Stimulated activated CD8-positive, alpha-beta memory T cell treated with anti-CD3 and anti-CD28 coated beads, Interleukin-15, amount 100 ng/mL, for 4 hours (primary cell): ENCODE data around the gene OR51B5.
"Not testable (repeated sequence)": the region's sequence is repeated elsewhere in the genome, so short reads cannot be mapped to it uniquely, and the experiment has no call there.

Source experiments
- DNase-seq, 2 donors: peaks; one replicate each; pipeline ENCODE4 v3.0.0-alpha.2; 2020; ENCODE audit warnings: low read depth in 2 of 2

OR51B5 gene

DNA sequence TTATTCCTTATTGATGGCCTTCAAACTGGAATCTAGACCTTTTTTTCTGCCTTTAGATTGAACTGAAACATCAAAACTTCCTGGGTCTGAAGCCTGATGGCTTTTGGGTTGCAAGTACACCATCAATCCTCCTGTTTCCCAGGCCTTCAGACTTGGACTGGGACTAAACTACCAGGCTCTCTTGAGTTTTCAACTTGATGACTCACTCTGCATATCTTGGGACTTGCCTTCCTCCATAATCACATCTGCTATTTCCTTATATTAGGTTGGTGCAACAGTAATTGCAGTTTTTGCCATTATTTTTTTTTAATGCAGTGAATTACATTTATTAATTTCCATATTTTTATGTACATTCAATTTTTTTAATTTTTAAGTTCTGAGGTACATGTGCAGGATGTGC, 7.0 kb downstream of the OR51B5 start:
- DNase-seq, result no peak

DNA sequence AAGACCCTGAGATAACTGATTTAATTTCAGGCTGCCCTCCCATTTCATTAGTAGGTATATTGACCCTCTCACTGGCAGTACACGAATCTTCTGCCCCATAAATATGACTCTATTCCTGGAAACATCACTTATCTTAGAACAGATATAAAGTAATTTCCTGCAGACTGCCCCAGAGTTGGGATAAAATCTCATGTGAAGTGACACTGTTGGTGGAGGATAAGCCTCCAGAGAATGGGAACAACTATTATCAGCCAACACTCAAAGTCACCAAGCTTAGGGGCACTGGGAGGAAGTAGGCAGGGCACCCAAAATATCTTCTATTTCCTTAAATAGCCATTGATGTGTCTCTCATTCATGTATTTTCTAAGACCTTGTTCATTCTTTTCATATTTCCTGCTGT, 8.2 kb downstream of the OR51B5 start:
- no peak for DNase-seq

DNA sequence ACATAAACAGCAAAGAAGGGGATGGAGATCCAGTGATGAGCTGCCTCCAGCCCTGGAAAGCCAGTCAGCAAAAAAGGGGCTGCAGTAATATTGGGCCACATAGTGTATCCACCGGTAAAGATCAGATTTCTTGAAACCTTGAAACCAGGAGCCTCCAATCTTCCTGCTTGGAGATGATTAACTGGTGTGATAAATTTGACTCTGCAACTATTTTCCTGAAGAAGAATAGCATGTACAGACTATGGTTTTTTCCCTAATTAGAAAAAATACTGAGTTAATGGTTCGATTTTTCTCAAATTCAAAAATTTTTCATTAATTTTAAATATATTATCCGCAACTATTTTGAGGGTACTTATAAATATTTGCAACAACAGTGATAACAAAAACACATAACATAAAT, 19.1 kb downstream of the OR51B5 start, which contains the start of gene OR51B2:
Gene OR51B2 (minus strand): TSS at position 101 of the 400 bp plus-strand sequence. CDS start 0 bp downstream, at position 101.
- no peak for DNase-seq

DNA sequence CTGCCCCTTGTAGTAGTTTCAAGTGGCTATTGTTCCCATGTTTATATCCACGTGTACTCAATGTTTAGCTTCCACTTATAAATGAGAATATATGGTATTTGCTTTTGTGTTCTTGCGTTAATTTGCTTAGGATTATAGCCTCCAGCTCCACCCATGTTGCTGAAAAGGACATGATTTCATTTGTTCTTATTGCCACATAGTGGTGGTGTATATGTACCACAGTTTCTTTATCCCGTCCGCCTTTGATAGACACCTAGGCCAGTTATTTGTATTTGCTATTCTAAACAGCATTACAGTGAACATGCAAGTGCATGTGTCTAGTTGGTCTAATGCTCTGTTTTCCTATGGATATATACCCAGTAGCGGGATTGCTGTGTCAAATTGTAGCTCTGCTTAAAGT, 26.0 kb downstream of the OR51B5 start:
- no peak for DNase-seq

DNA sequence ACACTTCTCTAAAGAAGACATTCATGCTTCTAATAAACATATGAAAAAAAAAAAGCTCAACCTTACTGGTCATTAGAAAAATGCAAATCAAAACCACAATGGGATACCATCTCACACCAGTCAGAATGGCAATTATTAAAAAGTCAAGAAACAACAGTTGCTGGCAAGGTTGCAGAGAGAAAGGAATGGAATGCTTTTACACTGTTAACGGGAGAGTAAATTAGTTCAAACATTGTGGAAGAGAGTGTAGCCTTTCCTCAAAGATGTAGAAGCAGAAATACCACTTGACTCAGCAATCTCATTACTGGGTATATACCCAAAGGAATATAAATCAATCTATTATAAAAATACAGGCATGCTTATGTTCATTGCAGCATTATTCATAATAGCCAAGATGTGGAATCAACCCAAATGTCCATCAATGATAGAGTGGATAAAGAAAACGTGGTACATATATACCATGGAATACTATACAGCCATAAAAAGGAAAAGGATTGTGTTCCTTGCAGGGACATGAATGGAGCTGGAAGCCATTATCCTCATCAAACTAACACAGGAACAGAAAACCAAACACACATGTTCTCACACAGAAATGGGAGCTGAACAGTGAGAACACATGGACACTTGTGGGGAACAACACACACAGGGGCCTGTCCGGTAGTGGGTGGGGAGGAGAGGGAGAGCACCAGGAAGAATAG, 29.8 kb downstream of the OR51B5 start:
- DNase-seq, result not testable (repeated sequence)

DNA sequence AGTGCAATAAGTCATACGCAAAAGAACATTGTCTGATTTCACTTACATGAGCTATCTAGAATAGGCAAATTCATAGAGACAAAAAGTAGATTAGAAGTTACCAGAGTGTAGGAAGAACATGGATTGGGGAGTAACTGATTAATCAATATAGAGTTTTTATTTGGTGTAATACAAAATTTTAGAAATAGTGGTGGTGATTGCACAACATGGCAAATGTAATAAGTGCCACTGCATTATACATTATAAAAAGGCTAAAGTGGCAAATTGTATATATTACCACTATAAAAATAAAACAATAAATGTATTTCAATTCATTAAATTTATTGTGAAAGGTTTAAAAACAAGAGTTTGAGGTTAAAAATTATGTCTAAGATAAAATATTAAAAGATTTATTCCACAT, 32.9 kb downstream of the OR51B5 start:
- no peak for DNase-seq

DNA sequence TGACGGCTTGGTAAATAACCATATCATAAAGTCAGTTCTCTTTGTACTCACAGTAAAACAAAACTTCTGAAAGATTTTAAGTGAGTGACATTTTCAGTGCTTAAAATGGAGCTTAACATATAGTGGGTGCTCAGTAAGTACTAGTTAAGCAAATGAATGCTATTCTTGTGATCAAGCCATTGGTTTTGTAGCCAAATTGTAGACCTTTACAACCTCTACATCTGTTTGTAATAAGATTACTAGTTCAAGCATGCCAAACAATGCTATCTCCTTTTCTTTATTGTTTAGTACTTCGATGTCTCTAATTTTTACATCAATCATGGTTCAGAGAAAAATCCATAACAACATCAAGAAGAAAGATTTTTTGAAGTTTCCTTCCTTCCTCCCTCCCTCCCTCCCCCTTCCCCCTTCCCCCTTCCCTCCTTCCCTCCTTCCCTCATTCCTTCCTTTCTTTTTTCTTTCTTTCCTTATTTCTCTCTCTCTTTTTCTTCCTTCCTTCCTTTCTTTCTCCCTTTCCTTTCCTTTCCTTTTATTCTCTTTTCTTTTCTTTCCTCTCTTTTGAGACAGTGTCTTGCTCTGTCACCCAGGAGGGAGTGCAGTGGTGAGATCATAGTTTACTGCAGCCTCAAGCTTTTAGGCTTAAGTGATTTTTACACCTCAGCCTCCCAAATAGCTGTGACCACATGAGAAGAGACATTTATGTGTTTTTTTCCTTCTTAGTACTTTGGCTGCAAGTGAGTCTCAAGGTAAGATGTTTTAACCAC, 35.9 kb downstream of the OR51B5 start:
- DNase-seq, result no peak

DNA sequence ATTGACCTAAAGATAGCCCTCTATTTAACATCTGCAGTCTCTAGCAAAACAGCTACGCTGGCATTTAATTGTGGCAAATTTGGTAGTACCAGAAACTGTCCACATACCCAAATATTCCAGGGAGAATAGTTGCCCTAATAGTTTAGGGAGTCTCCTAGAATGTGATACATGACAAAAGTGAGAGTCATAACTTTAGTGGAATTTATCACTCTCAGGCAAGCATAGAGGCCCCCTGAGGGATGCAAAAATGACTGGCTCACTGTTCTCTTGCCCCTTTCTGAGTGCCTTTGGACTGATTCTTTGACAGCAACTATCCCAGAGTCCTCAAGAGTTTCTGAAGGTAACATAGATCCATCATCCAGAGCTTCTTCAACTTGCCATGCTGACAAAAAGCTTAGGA, 39.3 kb downstream of the OR51B5 start:
- DNase-seq, result no peak

DNA sequence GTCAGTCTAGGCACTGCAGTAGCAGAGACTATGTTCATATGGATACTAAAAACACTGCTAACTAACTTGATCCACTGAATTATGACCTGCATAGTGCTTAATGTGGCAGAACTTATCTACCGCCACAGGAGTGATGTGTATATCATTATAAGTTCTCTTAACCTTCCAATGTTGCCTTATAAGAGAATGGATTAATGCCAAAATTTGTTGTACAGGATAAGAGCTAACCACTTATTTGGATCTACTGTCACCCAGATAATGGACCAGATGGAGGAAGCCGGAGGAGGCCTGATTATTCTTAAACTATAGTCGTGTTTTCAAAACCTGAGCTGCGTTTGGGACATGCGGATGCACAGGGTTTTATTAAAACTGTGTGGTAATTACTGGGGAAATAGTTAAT, 39.7 kb downstream of the OR51B5 start:
- DNase-seq, result no peak

DNA sequence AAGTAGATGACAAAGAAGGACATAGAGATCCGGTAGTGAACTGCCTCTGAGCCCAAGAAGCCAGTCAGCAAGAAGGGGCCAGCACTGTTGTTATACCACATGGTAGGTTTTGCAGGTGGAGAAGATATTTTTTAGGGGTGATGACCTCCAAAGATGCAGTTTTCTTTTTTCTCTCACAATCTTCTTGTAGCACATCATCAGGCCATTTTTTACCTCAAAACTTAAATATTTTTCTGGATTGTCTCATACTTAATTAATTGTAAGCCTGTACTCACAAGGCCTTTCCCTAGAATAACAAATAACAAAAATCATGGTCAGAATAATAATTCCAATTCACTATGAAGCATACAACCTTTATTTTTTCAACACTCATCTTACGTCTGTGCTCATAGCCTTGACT, 41.5 kb downstream of the OR51B5 start, which contains the start of gene OR51B4:
Gene OR51B4 (minus strand): TSS at position 101 of the 400 bp plus-strand sequence. CDS start 0 bp downstream, at position 101.
- DNase-seq, result no peak

DNA sequence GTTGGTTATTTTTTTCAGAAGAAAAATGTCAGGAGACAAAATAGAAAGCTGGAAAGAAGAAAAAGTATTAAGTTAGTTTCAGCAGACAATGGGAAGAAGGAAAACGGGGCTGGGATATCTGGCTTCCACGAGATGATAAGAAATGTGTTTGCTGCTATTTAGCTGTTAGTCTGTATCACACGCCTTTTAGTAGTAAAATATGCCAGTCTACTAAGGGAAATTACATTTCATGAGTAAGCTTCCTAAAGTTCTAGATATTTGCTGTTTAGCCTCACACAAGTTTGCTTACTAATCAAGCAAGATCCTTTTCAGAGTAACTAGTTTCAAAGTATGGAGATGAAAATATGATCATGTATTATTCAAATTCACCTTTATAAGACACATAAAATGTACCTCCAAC, 43.1 kb downstream of the OR51B5 start:
- DNase-seq, result no peak

DNA sequence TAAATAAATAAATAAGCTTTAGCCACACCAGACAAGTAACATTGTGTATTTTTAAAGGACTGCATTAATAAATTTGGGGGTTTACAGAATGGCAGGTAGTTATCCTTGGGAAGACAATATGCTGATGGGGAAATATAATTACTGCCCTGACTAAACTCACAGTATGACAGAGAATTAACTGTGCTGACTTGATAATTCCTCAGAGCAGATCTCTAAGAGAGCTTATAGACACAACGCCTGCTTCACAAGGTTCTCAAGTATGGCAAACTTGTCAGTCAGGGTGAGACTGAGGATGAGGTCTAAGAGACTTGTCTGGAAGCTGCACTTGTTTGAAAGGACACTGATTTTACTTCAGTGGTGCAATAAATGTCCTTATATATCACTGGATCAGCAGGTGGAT, 44.9 kb downstream of the OR51B5 start:
- DNase-seq, result no peak

DNA sequence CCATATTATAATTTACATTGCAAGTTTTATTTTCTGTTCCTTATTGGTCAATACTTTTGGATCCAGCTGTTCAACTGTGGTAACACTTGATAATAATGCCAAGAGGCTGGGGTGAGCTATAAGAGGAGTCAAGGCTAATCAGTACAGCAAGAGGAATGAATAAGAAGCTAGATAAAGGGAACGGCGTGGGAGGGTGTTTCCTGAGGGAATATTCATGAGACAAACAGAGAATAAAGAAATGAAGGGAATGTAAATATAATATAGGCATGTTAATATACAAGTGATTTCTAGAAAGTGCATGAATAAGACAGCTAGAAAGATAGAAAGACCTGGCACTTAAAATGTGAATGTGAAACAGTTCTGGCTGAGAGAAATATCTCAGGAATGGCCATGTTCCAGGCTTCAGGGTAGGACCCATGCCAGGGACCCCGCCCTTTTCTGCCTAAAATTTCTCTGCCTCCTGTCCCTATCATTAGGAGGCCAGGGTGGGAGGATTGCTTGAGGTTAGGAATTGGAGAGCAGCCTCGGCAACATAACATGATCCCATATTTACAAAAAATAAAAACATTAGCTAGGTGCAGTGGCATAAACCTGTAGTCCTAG, 45.5 kb downstream of the OR51B5 start:
- DNase-seq, result no peak

DNA sequence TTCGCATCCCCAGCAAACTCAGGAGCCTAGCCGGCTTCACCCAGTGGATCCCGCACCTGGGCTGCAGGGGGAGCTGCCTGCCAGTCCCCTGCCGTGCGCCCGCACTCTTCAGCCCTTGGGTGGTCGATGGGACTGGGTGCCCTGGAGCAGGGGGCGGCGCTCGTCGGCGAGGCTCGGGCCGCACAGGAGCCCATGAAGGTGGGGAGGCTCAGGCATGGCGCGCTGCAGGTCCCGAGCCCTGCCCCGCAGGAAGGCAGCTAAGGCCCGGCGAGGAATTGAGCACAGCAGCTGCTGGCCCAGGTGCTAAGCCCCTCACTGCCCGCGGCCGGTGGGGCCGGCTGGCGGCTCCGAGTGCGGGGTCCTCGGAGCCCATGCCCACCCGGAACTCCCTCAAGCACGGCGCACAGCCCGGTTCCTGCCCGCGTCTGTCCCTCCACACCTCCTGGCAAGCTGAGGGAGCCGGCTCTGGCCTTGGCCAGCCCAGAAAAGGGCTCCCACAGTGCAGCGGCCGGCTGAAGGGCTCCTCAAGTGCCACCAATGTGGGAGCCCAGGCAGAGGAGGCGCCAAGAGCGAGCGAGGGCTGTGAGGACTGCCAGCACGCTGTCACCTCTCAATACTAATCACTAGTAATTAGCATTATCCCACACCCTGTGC, 48.9 kb downstream of the OR51B5 start:
- DNase-seq, result not testable (repeated sequence)

DNA sequence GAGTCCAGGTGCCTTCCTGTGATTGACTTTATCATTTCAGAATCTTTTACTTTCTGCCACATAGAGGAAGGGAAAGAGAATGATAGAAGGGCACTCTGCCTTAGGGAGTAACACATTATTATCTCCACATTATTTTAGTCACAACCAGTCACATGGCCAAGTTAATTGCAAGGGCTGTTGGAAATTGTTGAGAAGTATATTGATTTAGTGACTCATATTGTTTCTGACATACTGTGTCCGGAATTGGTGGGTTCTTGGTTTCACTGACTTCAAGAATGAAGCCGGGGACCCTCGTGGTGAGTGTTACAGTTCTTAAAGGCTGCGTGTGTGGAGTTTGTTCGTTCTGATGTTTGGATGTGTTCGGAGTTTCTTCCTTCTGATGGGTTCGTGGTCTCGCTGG, 50.3 kb downstream of the OR51B5 start:
- no peak for DNase-seq
